ENCODE data around the gene PSMD13. TPM values are rescaled to one million over a fixed set of nuclear protein-coding genes. Genes with fewer than 3 reads are reported as not detected.

The PSMD13 gene
- total RNA-seq, 1 donor from 2014 or later: 137 TPM

DNA sequence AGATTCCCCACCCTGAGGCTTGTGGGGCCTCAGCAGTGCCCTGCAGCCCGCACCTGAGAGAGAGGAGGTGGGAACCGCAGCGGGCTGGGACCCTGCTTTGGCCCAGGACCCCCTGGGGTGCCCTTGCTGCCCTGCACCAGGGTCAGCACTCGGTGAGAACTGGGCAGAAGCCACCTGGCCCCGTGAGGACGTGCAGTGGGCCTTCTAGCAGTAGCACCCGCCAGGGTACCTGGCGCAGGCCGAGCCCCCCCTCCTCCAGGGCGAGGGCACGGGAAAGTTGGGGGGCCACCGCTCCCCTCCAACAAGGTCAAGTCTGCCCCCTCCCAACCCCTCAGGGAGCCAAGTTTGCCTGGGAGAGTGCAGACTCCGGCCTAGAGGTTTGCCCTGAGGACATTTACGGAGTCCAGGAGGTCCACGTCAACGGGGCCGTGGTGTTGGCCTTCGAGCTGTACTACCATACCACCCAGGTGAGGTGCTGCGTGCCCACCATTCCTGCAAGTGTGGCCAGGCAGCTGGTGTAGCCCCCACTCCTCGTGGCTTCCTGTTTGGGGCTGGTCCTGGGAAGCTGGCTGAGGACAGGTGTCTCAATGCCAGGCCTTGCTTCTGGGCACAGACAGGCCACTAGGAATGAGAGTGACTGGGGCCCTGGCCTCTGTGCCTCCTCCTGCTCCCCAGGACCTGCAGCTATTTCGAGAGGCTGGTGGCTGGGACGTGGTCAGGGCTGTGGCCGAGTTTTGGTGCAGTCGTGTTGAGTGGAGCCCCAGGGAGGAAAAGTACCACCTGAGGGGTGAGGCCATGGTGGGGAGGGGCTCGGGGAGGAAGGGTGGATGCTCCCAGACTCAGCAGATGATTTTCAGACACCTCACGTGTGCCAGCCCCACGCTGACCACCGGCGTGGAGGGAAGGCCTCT is 55.7 kb downstream of the PSMD13 start:
- Mint-ChIP-seq H3K4me1 (ENCODE audit: low read depth, unreplicated experiment) (peaks cover under 1% of the 10 kb centered on the region), H3K9me3 (ENCODE audit: unreplicated experiment) (no peaks in the 10 kb centered on the region), H3K36me3 (ENCODE audit: low read depth, unreplicated experiment) (peaks cover 4% of the 10 kb centered on the region), H3K4me3 (ENCODE audit: unreplicated experiment) (no peak overlapping the region), H3K27me3 (ENCODE audit: low read depth, unreplicated experiment) (peaks cover 14% of the 10 kb centered on the region), H3K27ac (ENCODE audit: unreplicated experiment) (no peak overlapping the region)
- TF ChIP-seq EZH2 (IDR thresholded peaks at IDR 0.05; ENCODE audit: insufficient read depth, low read length) (no peak), CTCF (IDR thresholded peaks at IDR 0.05; ENCODE audit: insufficient read depth, low read depth, low read length) (no peak)
- Histone ChIP-seq H3K9me3 (ENCODE audit: insufficient read depth, low read depth, low read length) (no peaks in the 10 kb centered on the region), H3K9ac (ENCODE audit: low read length) (no peak overlapping the region), H3K4me1 (ENCODE audit: insufficient read depth, low read length) (peaks cover 6% of the 10 kb centered on the region), H4K20me1 (ENCODE audit: insufficient read depth, low read length) (no peaks in the 10 kb centered on the region), H2AFZ (ENCODE audit: low read depth, low read length) (no peak overlapping the region), H3K27ac (ENCODE audit: low read depth, low read length) (no peak overlapping the region), H3K27me3 (ENCODE audit: insufficient read depth, low read length) (peaks cover 9% of the 10 kb centered on the region), H3K36me3 (ENCODE audit: insufficient read depth, low read length) (no peaks in the 10 kb centered on the region), H3K4me3 (ENCODE audit: insufficient read depth, low read depth, low read length) (no peak overlapping the region), H3K79me2 (ENCODE audit: insufficient read depth, low read length) (no peaks in the 10 kb centered on the region), H3K4me2 (ENCODE audit: low read length) (no peak overlapping the region)
- DNase-seq (ENCODE audit: low read depth) (no peak), FAIRE-seq (no peak)

DNA sequence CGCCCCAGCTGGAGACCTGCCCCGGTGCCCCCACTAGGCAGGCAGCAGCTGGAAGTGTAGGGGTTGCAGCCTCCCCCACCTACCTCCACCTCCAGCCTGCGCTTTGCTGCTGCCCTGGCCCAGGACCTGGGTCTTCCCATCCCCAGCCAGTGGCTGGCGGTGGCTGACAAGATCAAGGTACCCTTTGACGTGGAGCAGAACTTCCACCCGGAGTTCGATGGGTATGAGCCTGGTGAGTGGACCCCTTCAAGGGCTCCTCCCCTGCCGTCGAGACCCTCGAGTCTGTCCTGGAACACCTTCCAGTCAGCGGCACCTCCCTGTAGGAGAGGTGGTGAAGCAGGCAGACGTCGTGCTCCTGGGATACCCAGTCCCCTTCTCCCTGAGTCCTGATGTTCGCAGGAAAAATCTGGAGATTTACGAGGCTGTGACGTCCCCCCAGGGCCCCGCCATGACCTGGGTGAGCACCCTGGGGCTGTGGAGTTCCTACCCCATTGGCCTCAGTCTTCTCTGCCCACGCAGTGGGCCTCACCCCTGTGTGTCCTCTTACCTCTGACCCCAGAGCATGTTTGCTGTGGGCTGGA is 56.6 kb downstream of the PSMD13 start:
- peaks cover 4% of the 10 kb centered on the region for H3K36me3 Mint-ChIP-seq (ENCODE audit: low read depth, unreplicated experiment)
- no peak overlapping the region for H3K4me2 ChIP-seq (ENCODE audit: low read length)
- H3K27ac Mint-ChIP-seq (ENCODE audit: unreplicated experiment): no peak overlapping the region
- no peaks in the 10 kb centered on the region for H3K79me2 ChIP-seq (ENCODE audit: insufficient read depth, low read length)
- no peak for TF ChIP-seq CTCF (IDR thresholded peaks at IDR 0.05; ENCODE audit: insufficient read depth, low read depth, low read length)
- no peak for TF ChIP-seq EZH2 (IDR thresholded peaks at IDR 0.05; ENCODE audit: insufficient read depth, low read length)
- H3K4me1 Mint-ChIP-seq (ENCODE audit: low read depth, unreplicated experiment): peaks cover 3% of the 10 kb centered on the region
- no peak overlapping the region for H3K4me3 ChIP-seq (ENCODE audit: insufficient read depth, low read depth, low read length)
- H4K20me1 ChIP-seq (ENCODE audit: insufficient read depth, low read length): no peaks in the 10 kb centered on the region
- H3K27ac ChIP-seq (ENCODE audit: low read depth, low read length): no peak overlapping the region
- no peaks in the 10 kb centered on the region for H3K9me3 Mint-ChIP-seq (ENCODE audit: unreplicated experiment)
- H2AFZ ChIP-seq (ENCODE audit: low read depth, low read length): no peak overlapping the region
- no peaks in the 10 kb centered on the region for H3K9me3 ChIP-seq (ENCODE audit: insufficient read depth, low read depth, low read length)
- peaks cover 9% of the 10 kb centered on the region for H3K27me3 Mint-ChIP-seq (ENCODE audit: low read depth, unreplicated experiment)
- no peak overlapping the region for H3K9ac ChIP-seq (ENCODE audit: low read length)
- FAIRE-seq: no peak
- no peaks in the 10 kb centered on the region for H3K36me3 ChIP-seq (ENCODE audit: insufficient read depth, low read length)
- H3K4me1 ChIP-seq (ENCODE audit: insufficient read depth, low read length): peaks cover 2% of the 10 kb centered on the region
- H3K4me3 Mint-ChIP-seq (ENCODE audit: unreplicated experiment): no peak overlapping the region
- no peak for DNase-seq (ENCODE audit: low read depth)
- peaks cover 1% of the 10 kb centered on the region for H3K27me3 ChIP-seq (ENCODE audit: insufficient read depth, low read length)
